Upper lobe of left lung (tissue), 4 donors: ENCODE measurements around the gene RPL27.

Source experiments
- CTCF ChIP-seq, 6 experiments: fragments of 450-650 bp in 4 of 6; fragments of 200-600 bp in 2 of 6; sonication (generic) in 2 of 6; IDR thresholded peaks; one replicate each; pipeline ENCODE4 v1.5.1; 2016 to 2019; ENCODE audit warnings: antibody characterized with exemption in 6 of 6
- EP300 ChIP-seq, 4 donors: sonication (generic); formaldehyde crosslinking; IDR thresholded peaks; one replicate each; pipeline ENCODE4 v1.5.1; 2017; ENCODE audit warnings: antibody characterized with exemption in 4 of 4, control low read depth in 2 of 4
- POLR2A ChIP-seq, 4 donors: fragments of 450-650 bp; IDR thresholded peaks; one replicate each; pipeline ENCODE4 v1.5.1; 2016 to 2017; ENCODE audit warnings: antibody characterized with exemption in 4 of 4, mild to moderate bottlenecking in 2 of 4
- POLR2AphosphoS5 ChIP-seq, 2 donors: sonication (generic); formaldehyde crosslinking; IDR thresholded peaks; one replicate each; pipeline ENCODE4 v1.5.1; 2017; ENCODE audit warnings: antibody characterized with exemption in 2 of 2

- TF ChIP-seq CTCF (IDR thresholded peaks at IDR 0.05) (no peak), POLR2AphosphoS5 (IDR thresholded peaks at IDR 0.05) (no peak), EP300 (IDR thresholded peaks at IDR 0.05) (no peak), POLR2A (IDR thresholded peaks at IDR 0.05) (no peak)
Observed at GRCh38 chr17:43033948-43034881, 36.0 kb downstream of the RPL27 start.
